HCEC 1CT (cell line): Measurements from ENCODE around the gene MOBP.
"Not testable (repeated sequence)": the region's sequence is repeated elsewhere in the genome, so short reads cannot be mapped to it uniquely, and the experiment has no call there.

ENCODE experiments used
- DNase-seq: peaks from one replicate; pipeline ENCODE4 v3.0.0-alpha.2; 2017

The MOBP gene

GRCh38 chr3:39467394-39468107 is at the start of gene MOBP:
Gene MOBP, plus strand, starts transcription at chr3:39467680. Its CDS starts 34,390 bp downstream, at chr3:39502070.
- no peak for DNase-seq

GRCh38 chr3:39418556-39419225 is 48.8 kb upstream of the MOBP start:
- DNase-seq = not testable (repeated sequence)

- no peak for DNase-seq
Observed at GRCh38 chr3:39419742-39420315, 47.7 kb upstream of the MOBP start.

GRCh38 chr3:39420543-39420942 is 46.9 kb upstream of the MOBP start:
- DNase-seq = no peak

- DNase-seq = no peak
Observed at GRCh38 chr3:39423436-39423970, 44.0 kb upstream of the MOBP start.

- no peak for DNase-seq
Observed at GRCh38 chr3:39426312-39426711, 41.2 kb upstream of the MOBP start.

GRCh38 chr3:39427506-39427905 is 40.0 kb upstream of the MOBP start:
- DNase-seq = no peak

- DNase-seq = no peak
Observed at GRCh38 chr3:39428745-39429201, 38.7 kb upstream of the MOBP start.

GRCh38 chr3:39429466-39429865 is 38.0 kb upstream of the MOBP start:
- no peak for DNase-seq

GRCh38 chr3:39432342-39432741 is 35.1 kb upstream of the MOBP start:
- DNase-seq = no peak

- DNase-seq = peak; percentile 35
Observed at GRCh38 chr3:39433642-39434041, 33.8 kb upstream of the MOBP start.

- DNase-seq = peak; percentile 42
Observed at GRCh38 chr3:39434574-39434973, 32.9 kb upstream of the MOBP start.

- no peak for DNase-seq
Observed at GRCh38 chr3:39435006-39435748, 32.3 kb upstream of the MOBP start.

- DNase-seq = no peak
Observed at GRCh38 chr3:39438880-39439279, 28.6 kb upstream of the MOBP start.

GRCh38 chr3:39440316-39440715 is 27.2 kb upstream of the MOBP start:
- no peak for DNase-seq

GRCh38 chr3:39443530-39443929 is 23.9 kb upstream of the MOBP start:
- no peak for DNase-seq

- no peak for DNase-seq
Observed at GRCh38 chr3:39445927-39446326, 21.6 kb upstream of the MOBP start.

GRCh38 chr3:39446444-39446843 is 21.0 kb upstream of the MOBP start:
- DNase-seq = no peak

GRCh38 chr3:39447637-39448483 is 19.6 kb upstream of the MOBP start:
- DNase-seq = peak; percentile 65

GRCh38 chr3:39448506-39449233 is 18.8 kb upstream of the MOBP start:
- no peak for DNase-seq

- no peak for DNase-seq
Observed at GRCh38 chr3:39449796-39450195, 17.7 kb upstream of the MOBP start.
